Measurements from ENCODE around the gene VAV2.
A peak's percentile ranks its signal among the peaks of the same experiment; 100 is the strongest.

VAV2 gene

GRCh38 chr9:134026581-134026980 is 34.5 kb upstream of the VAV2 start:
- no peak for DNase-seq (ENCODE audit: low read depth)
- H3K4me3 ChIP-seq (ENCODE audit: low read depth, low read length) = no peak overlapping the region
- TF ChIP-seq CTCF (IDR thresholded peaks at IDR 0.05; ENCODE audit: low read depth, low read length, missing control alignments) = no peak

GRCh38 chr9:134025606-134026541 is 33.8 kb upstream of the VAV2 start:
- H3K4me3 ChIP-seq (ENCODE audit: low read depth, low read length) = peak overlapping the region; percentile 54
- TF ChIP-seq CTCF (IDR thresholded peaks at IDR 0.05; ENCODE audit: low read depth, low read length, missing control alignments) = peak; percentile 47
- no peak for DNase-seq (ENCODE audit: low read depth)

- peak; percentile 90 for DNase-seq (ENCODE audit: low read depth)
- TF ChIP-seq CTCF (IDR thresholded peaks at IDR 0.05; ENCODE audit: low read depth, low read length, missing control alignments) = no peak
- peak within 1 kb of the TSS; percentile 54 for H3K4me3 ChIP-seq (ENCODE audit: low read depth, low read length)
Measured at GRCh38 chr9:134024828-134025605, 32.9 kb upstream of the VAV2 start, which contains the start of gene BRD3OS. Gene BRD3OS, plus strand, starts transcription at chr9:134025481. Its CDS starts 1,267 bp downstream, at chr9:134026748.

- peak overlapping the region; percentile 10 for H3K4me3 ChIP-seq (ENCODE audit: low read depth, low read length)
- TF ChIP-seq CTCF (IDR thresholded peaks at IDR 0.05; ENCODE audit: low read depth, low read length, missing control alignments) = no peak
- DNase-seq (ENCODE audit: low read depth) = no peak
Measured at GRCh38 chr9:134024214-134024792, 32.2 kb upstream of the VAV2 start.

GRCh38 chr9:134014946-134015345 is 22.8 kb upstream of the VAV2 start:
- DNase-seq (ENCODE audit: low read depth) = no peak
- no peak for TF ChIP-seq CTCF (IDR thresholded peaks at IDR 0.05; ENCODE audit: low read depth, low read length, missing control alignments)
- no peak overlapping the region for H3K4me3 ChIP-seq (ENCODE audit: low read depth, low read length)

GRCh38 chr9:134011401-134011800 is 19.3 kb upstream of the VAV2 start:
- TF ChIP-seq CTCF (IDR thresholded peaks at IDR 0.05; ENCODE audit: low read depth, low read length, missing control alignments) = no peak
- no peak overlapping the region for H3K4me3 ChIP-seq (ENCODE audit: low read depth, low read length)
- DNase-seq (ENCODE audit: low read depth) = no peak
